HepG2 (cell line): ENCODE measurements around the gene CNOT8. TPM values are rescaled to one million over a fixed set of nuclear protein-coding genes. Genes with fewer than 3 reads are reported as not detected.
A peak's percentile ranks its signal among the peaks of the same experiment; 100 is the strongest.

ENCODE experiments used
- EED ChIP-seq: sonication (generic); formaldehyde crosslinking; IDR thresholded peaks from 2 replicates; pipeline ENCODE4 v1.5.0; 2020; ENCODE audit warnings: mild to moderate bottlenecking, missing genetic modification reagents
- HOXD1 ChIP-seq: sonication (generic); formaldehyde crosslinking; IDR thresholded peaks from 2 replicates; pipeline ENCODE4 v1.5.0; 2020; ENCODE audit warnings: missing genetic modification reagents
- KDM5A ChIP-seq: fragments of 200-600 bp; sonication (generic); IDR thresholded peaks from 2 replicates; pipeline ENCODE4 v1.7.0; 2018; ENCODE audit warnings: antibody characterized with exemption, mild to moderate bottlenecking, low read length, borderline replicate concordance
- KLF6 ChIP-seq: IDR thresholded peaks from 2 replicates; pipeline ENCODE4 v1.8.0; 2016; ENCODE audit warnings: missing biosample characterization, missing genetic modification reagents
- NR2C2 ChIP-seq: sonication (generic); formaldehyde crosslinking; IDR thresholded peaks from 2 replicates; pipeline ENCODE4 v1.4.0; 2020; ENCODE audit warnings: missing genetic modification reagents, mild to moderate bottlenecking, moderate library complexity, borderline replicate concordance
- PHF21A ChIP-seq: sonication (generic); formaldehyde crosslinking; IDR thresholded peaks from 2 replicates; pipeline ENCODE4 v1.5.0; 2020; ENCODE audit warnings: mild to moderate bottlenecking, missing genetic modification reagents
- SIX1 ChIP-seq: sonication (generic); formaldehyde crosslinking; IDR thresholded peaks from 2 replicates; pipeline ENCODE4 v1.4.0; 2020; ENCODE audit warnings: missing genetic modification reagents, borderline replicate concordance
- ZNF136 ChIP-seq: sonication (generic); formaldehyde crosslinking; IDR thresholded peaks from 2 replicates; pipeline ENCODE4 v1.8.1; 2022; ENCODE audit warnings: low read depth, mild to moderate bottlenecking, moderate library complexity, missing genetic modification reagents
- ZNF225 ChIP-seq: sonication (generic); formaldehyde crosslinking; IDR thresholded peaks from 2 replicates; pipeline ENCODE4 v1.4.0; 2020; ENCODE audit warnings: mild to moderate bottlenecking, missing genetic modification reagents
- ZNF451 ChIP-seq: sonication (generic); formaldehyde crosslinking; IDR thresholded peaks from 2 replicates; pipeline ENCODE4 v1.5.0; 2020; ENCODE audit warnings: mild to moderate bottlenecking, missing genetic modification reagents
- ZNF558 ChIP-seq: sonication (generic); formaldehyde crosslinking; IDR thresholded peaks from 2 replicates; pipeline ENCODE4 v1.9.0; 2022; ENCODE audit warnings: mild to moderate bottlenecking, missing genetic modification reagents, borderline replicate concordance
- ZNF607 ChIP-seq: sonication (generic); formaldehyde crosslinking; IDR thresholded peaks from 2 replicates; pipeline ENCODE4 v1.5.1; 2020; ENCODE audit warnings: missing genetic modification reagents, mild to moderate bottlenecking, borderline replicate concordance
- ZNF777 ChIP-seq: sonication (generic); formaldehyde crosslinking; IDR thresholded peaks from 2 replicates; pipeline ENCODE4 v1.4.0; 2020; ENCODE audit warnings: missing genetic modification reagents
- polyA plus RNA-seq, 8 experiments: library from polyadenylated mRNA; depleted of rRNA in 3 of 8; stranded (reverse) in 7 of 8; unstranded in 1 of 8; fragments of >200 nt; fragmentation: Illumina TruSeq in 4 of 8; extraction: Trizol in 4 of 8; gene quantifications; 2 replicates each; pipeline versions ENCODE4 v1.2.1 to v1.2.3, GENCODE V29; 2011 to 2016; ENCODE audit warnings: low read depth in 4 of 8, missing spikeins in 1 of 8, mixed read lengths in 1 of 8; ENCODE audit not compliant: insufficient read depth in 1 of 8
- total RNA-seq, 5 experiments: library from RNA; depleted of rRNA; stranded (reverse); fragments of >200 nt; fragmentation: Illumina TruSeq; extraction: Trizol; gene quantifications; 2 replicates each; pipeline ENCODE4 v1.2.3, GENCODE V29; 2016; ENCODE audit warnings: low read depth in 1 of 5
- TF ChIP-seq, protein P1 (sequence below), 2 experiments: IDR thresholded peaks; 2 replicates each; pipeline ENCODE4 v1.6.1; 2011 to 2012; ENCODE audit warnings: low read length in 2 of 2, borderline replicate concordance in 1 of 2, low read depth in 1 of 2, mild to moderate bottlenecking in 1 of 2, moderate library complexity in 1 of 2
- TF ChIP-seq, protein P2 (sequence below): sonication (generic); formaldehyde crosslinking; IDR thresholded peaks from 2 replicates; pipeline ENCODE4; 2020; ENCODE audit warnings: missing genetic modification reagents, mild to moderate bottlenecking, borderline replicate concordance
- TF ChIP-seq, protein P3 (sequence below): sonication (generic); formaldehyde crosslinking; IDR thresholded peaks from 2 replicates; pipeline ENCODE4 v1.5.1; 2020; ENCODE audit warnings: mild to moderate bottlenecking, missing genetic modification reagents
- TF ChIP-seq, protein P4 (sequence below): sonication (generic); formaldehyde crosslinking; IDR thresholded peaks from 2 replicates; pipeline ENCODE4 v1.8.0; 2022; ENCODE audit warnings: low read depth, missing genetic modification reagents

CNOT8 gene
- total and polyA plus RNA-seq, 2 of the 13 experiments (the other 11 are each of a cell fraction or from before 2014, with no cell fraction given) = 37.1 to 74.9 TPM

DNA sequence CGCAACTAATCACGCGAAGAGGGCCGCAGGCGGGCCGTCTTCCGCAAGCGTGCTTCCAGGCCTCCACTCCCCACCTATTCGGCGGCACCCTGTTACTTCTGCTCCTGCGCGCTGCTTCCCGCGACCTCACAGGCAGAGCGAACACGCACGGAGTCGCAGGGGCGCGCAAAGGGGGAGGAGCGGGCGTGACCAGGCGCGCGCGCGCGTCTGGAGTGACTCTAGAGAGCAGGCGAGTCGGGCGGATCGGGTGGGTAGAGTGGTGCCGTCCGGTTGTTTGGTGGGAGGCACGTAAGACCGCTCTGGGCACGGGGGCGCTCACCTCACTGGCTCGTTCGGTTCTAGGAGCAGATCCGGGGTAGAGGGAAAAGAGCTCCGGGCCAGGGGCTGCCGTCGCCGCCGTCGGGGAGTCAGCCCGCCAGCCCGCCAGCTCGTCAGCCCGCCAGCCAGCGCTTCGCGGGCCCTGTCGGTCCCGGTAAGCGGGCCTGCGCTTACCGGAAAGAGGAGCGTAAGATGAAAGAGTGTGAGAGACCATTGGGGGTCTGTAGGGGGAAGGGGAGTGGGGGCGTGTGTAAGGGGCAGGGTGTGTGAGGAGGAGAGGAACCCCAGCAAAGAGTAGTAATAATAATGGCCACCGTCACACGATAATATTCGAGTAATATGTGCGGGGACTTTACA is at the start of gene CNOT8 (continued):
- peak; percentile 81 for TF ChIP-seq HOXD1 (CRISPR knock-in tag)
- TF ChIP-seq NR2C2 (CRISPR knock-in tag) = peak; percentile 97
- peak; percentile 85 for TF ChIP-seq KDM5A
- TF ChIP-seq ZNF451 (CRISPR knock-in tag) = peak; percentile 69
- no peak for TF ChIP-seq ZNF558 (CRISPR knock-in tag)
- no peak; the same call in 1 of the 2 replicates for TF ChIP-seq SIX1
- TF ChIP-seq ZNF777 (CRISPR knock-in tag) = peak; percentile 85
- TF ChIP-seq EED (CRISPR knock-in tag) = peak; percentile 42; the same call in 1 of the 2 replicates
- TF ChIP-seq, protein P1, sequence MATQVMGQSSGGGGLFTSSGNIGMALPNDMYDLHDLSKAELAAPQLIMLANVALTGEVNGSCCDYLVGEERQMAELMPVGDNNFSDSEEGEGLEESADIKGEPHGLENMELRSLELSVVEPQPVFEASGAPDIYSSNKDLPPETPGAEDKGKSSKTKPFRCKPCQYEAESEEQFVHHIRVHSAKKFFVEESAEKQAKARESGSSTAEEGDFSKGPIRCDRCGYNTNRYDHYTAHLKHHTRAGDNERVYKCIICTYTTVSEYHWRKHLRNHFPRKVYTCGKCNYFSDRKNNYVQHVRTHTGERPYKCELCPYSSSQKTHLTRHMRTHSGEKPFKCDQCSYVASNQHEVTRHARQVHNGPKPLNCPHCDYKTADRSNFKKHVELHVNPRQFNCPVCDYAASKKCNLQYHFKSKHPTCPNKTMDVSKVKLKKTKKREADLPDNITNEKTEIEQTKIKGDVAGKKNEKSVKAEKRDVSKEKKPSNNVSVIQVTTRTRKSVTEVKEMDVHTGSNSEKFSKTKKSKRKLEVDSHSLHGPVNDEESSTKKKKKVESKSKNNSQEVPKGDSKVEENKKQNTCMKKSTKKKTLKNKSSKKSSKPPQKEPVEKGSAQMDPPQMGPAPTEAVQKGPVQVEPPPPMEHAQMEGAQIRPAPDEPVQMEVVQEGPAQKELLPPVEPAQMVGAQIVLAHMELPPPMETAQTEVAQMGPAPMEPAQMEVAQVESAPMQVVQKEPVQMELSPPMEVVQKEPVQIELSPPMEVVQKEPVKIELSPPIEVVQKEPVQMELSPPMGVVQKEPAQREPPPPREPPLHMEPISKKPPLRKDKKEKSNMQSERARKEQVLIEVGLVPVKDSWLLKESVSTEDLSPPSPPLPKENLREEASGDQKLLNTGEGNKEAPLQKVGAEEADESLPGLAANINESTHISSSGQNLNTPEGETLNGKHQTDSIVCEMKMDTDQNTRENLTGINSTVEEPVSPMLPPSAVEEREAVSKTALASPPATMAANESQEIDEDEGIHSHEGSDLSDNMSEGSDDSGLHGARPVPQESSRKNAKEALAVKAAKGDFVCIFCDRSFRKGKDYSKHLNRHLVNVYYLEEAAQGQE (IDR thresholded peaks at IDR 0.05; ENCODE audit: borderline replicate concordance in 1 of 2, low read depth in 1 of 2, low read length in 2 of 2) = 0 out of 4 replicates have a peak, but pooled peaks of 1 of the 2 experiments have one; percentile 29
- TF ChIP-seq PHF21A (CRISPR knock-in tag) = peak; percentile 59; the same call in 1 of the 2 replicates
- TF ChIP-seq KLF6 (CRISPR knock-in tag) = 0 out of 2 replicates have a peak, but pooled peaks have one; percentile 4
- TF ChIP-seq, protein P2, sequence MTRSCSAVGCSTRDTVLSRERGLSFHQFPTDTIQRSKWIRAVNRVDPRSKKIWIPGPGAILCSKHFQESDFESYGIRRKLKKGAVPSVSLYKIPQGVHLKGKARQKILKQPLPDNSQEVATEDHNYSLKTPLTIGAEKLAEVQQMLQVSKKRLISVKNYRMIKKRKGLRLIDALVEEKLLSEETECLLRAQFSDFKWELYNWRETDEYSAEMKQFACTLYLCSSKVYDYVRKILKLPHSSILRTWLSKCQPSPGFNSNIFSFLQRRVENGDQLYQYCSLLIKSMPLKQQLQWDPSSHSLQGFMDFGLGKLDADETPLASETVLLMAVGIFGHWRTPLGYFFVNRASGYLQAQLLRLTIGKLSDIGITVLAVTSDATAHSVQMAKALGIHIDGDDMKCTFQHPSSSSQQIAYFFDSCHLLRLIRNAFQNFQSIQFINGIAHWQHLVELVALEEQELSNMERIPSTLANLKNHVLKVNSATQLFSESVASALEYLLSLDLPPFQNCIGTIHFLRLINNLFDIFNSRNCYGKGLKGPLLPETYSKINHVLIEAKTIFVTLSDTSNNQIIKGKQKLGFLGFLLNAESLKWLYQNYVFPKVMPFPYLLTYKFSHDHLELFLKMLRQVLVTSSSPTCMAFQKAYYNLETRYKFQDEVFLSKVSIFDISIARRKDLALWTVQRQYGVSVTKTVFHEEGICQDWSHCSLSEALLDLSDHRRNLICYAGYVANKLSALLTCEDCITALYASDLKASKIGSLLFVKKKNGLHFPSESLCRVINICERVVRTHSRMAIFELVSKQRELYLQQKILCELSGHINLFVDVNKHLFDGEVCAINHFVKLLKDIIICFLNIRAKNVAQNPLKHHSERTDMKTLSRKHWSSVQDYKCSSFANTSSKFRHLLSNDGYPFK (CRISPR knock-in tag) = peak; percentile 86
- TF ChIP-seq ZNF225 (CRISPR knock-in tag) = peak; percentile 34
- TF ChIP-seq ZNF136 = 0 out of 2 replicates have a peak, but pooled peaks have one; percentile 35
- TF ChIP-seq, protein P3, sequence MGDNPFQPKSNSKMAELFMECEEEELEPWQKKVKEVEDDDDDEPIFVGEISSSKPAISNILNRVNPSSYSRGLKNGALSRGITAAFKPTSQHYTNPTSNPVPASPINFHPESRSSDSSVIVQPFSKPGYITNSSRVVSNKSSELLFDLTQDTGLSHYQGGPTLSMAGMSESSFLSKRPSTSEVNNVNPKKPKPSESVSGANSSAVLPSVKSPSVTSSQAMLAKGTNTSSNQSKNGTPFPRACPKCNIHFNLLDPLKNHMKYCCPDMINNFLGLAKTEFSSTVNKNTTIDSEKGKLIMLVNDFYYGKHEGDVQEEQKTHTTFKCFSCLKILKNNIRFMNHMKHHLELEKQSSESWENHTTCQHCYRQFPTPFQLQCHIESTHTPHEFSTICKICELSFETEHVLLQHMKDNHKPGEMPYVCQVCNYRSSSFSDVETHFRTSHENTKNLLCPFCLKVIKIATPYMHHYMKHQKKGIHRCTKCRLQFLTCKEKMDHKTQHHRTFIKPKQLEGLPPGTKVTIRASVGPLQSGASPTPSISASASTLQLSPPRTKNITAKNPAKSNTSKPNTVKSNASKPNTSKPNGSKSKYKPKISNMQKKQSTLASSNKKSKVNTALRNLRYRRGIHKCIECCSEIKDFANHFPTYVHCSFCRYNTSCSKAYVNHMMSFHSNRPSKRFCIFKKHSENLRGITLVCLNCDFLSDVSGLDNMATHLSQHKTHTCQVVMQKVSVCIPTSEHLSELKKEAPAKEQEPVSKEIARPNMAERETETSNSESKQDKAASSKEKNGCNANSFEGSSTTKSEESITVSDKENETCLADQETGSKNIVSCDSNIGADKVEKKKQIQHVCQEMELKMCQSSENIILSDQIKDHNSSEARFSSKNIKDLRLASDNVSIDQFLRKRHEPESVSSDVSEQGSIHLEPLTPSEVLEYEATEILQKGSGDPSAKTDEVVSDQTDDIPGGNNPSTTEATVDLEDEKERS = 0 out of 2 replicates have a peak, but pooled peaks have one; percentile 21
- TF ChIP-seq, protein P4, sequence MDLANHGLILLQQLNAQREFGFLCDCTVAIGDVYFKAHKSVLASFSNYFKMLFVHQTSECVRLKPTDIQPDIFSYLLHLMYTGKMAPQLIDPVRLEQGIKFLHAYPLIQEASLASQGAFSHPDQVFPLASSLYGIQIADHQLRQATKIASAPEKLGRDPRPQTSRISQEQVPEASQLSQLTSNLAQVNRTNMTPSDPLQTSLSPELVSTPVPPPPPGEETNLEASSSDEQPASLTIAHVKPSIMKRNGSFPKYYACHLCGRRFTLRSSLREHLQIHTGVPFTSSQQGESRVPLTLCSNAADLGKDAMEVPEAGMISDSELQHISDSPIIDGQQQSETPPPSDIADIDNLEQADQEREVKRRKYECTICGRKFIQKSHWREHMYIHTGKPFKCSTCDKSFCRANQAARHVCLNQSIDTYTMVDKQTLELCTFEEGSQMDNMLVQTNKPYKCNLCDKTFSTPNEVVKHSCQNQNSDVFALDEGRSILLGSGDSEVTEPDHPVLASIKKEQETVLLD (CRISPR knock-in tag) = peak; percentile 88; the same call in 1 of the 2 replicates
- TF ChIP-seq ZNF607 (CRISPR knock-in tag) = peak; percentile 89
